Measurements from ENCODE around the gene SYNGR2. TPM values are rescaled to one million over a fixed set of nuclear protein-coding genes. Genes with fewer than 3 reads are reported as not detected.

The SYNGR2 gene
- total RNA-seq, 3 donors from 2014 or later: 37.8 to 69.5 (median 64.2) TPM

DNA sequence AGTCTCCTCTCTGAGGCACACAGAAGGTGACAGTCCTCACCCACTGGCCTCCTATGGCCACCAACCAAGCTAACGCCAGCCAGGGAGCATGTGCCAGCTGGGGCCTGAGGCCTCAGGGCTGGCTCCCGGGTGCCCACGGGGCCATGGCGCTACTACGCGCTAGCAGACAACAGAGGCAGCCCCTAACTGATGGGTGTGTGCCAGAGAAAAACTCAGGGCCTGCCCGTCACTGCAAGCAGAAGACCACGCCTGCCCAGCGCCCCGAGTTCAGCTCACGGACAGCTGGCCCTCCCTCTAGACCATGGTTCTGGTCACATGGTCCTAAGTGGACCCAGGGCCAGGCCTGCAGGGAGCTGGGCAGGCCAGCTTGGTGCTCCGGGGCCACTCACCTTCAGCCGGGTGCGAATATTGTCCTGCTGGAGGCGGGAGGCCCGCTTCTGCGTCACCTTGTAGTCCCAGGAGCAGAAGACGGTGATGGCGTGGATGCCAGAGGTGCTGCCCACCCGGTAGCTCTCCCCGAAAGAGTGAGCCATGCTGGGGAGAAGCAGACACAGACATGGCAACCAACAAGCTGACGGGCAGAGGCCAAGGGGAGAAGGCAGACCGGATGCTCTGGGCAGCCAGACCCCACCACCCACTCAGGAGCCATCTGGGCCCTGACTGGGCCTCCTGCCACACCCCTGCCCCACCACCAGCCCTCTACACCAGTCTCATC lies 46.0 kb upstream of the SYNGR2 start:
- no peak for TF ChIP-seq POLR2A (IDR thresholded peaks at IDR 0.05)
- no peak for TF ChIP-seq POLR2AphosphoS5 (IDR thresholded peaks at IDR 0.05)
- TF ChIP-seq, protein P1, sequence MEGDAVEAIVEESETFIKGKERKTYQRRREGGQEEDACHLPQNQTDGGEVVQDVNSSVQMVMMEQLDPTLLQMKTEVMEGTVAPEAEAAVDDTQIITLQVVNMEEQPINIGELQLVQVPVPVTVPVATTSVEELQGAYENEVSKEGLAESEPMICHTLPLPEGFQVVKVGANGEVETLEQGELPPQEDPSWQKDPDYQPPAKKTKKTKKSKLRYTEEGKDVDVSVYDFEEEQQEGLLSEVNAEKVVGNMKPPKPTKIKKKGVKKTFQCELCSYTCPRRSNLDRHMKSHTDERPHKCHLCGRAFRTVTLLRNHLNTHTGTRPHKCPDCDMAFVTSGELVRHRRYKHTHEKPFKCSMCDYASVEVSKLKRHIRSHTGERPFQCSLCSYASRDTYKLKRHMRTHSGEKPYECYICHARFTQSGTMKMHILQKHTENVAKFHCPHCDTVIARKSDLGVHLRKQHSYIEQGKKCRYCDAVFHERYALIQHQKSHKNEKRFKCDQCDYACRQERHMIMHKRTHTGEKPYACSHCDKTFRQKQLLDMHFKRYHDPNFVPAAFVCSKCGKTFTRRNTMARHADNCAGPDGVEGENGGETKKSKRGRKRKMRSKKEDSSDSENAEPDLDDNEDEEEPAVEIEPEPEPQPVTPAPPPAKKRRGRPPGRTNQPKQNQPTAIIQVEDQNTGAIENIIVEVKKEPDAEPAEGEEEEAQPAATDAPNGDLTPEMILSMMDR (IDR thresholded peaks at IDR 0.05): no peak
- Histone ChIP-seq H3K27me3 (no peaks in the 10 kb centered on the region), H3K36me3 (peaks cover 3% of the 10 kb centered on the region), H3K4me1 (no peaks in the 10 kb centered on the region), H3K27ac (no peak overlapping the region), H3K9me3 (no peaks in the 10 kb centered on the region), H3K4me3 (no peak overlapping the region)
- DNase-seq (ENCODE audit: low spot score in 2 of 2): no peak
- intact Hi-C loops (cut with DNase I; ENCODE audit: low total_unique reads): no loop called here

- TF ChIP-seq, protein P1 (IDR thresholded peaks at IDR 0.05): no peak
- TF ChIP-seq POLR2AphosphoS5 (IDR thresholded peaks at IDR 0.05): no peak
- no peak for TF ChIP-seq POLR2A (IDR thresholded peaks at IDR 0.05)
- H3K4me3 ChIP-seq: no peak overlapping the region
- no peaks in the 10 kb centered on the region for H3K4me1 ChIP-seq
- intact Hi-C loops (cut with DNase I; ENCODE audit: low total_unique reads): no loop called here
- H3K27me3 ChIP-seq: no peaks in the 10 kb centered on the region
- H3K9me3 ChIP-seq: no peaks in the 10 kb centered on the region
- H3K36me3 ChIP-seq: peaks cover 3% of the 10 kb centered on the region
- no peak overlapping the region for H3K27ac ChIP-seq
- DNase-seq (ENCODE audit: low spot score in 2 of 2): no peak
Observed at GRCh38 chr17:78122931-78123249, 45.5 kb upstream of the SYNGR2 start.

DNA sequence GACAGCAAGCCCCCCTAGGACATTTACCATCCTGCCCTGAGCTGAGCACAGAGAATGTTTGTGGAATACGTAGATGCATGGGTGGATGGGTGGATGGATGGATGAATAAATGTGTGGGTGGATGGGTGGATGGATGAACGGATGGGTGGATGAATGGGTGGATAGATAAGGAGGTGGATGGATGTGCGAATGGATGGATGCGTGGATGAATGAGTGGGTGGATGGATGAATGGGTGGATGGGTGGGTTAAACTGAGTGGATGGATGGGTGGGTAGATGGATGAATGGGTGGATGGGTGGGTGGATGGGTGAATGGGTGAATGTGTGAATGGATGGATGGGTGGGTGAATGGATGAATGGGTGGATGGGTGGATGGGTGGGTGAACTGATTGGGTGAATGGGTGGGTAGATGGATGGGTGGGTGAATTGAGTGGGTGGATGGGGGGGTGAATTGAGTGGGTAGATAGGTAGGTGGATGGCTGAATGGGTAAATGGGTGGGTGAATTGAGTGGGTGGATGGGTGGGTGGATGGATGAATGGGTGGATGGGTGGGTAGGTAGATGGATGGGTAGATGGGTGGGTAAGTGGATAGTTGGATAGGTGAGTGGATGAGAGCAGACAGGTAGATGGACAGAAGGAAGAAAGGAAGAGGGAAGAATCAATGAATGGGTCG lies 45.0 kb upstream of the SYNGR2 start:
- intact Hi-C loops (cut with DNase I; ENCODE audit: low total_unique reads): no loop called here
- no peak for DNase-seq (ENCODE audit: low spot score in 2 of 2)
- no peak overlapping the region for H3K27ac ChIP-seq
- no peaks in the 10 kb centered on the region for H3K4me1 ChIP-seq
- no peak overlapping the region for H3K4me3 ChIP-seq
- TF ChIP-seq, protein P1 (IDR thresholded peaks at IDR 0.05): no peak
- TF ChIP-seq POLR2AphosphoS5 (IDR thresholded peaks at IDR 0.05): no peak
- TF ChIP-seq POLR2A (IDR thresholded peaks at IDR 0.05): no peak
- no peaks in the 10 kb centered on the region for H3K9me3 ChIP-seq
- peaks cover 3% of the 10 kb centered on the region for H3K36me3 ChIP-seq
- no peaks in the 10 kb centered on the region for H3K27me3 ChIP-seq

DNA sequence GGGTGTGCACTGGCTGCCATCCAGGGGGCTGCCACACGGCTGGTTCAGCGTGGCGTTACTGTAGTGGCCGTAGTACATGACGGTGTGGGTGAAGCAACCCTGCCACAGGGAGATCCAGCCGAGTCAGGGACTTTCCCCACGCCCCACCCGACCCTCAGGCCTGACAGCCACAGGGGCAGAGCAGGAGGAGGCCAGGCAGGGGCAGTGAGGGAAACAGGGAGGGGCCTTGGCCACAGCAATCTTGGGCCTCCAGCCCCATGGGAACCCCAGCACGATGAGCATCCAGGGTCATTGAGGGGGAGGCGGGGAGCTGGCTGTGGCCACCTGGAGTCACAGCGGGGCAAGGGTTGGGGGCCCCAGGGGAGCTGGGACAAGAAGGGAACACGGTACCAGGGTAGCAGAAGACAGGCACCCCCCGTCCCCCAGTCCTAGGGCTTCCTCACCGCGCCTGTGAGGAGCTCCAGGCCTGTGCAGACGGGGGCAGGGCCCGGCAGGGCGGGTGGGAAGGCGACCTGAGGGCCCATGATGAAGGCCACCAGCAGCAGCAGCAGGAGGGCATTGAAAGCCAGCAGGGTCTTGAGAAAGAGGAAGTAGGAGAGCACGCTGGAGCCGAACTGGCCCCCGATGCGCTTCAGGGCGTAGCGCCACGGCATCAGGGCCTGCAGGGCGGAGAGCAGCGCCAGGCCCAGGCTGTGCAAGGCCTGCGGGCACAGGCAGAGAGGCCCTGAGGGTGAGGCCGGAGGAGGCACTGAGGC lies 44.1 kb upstream of the SYNGR2 start:
- TF ChIP-seq POLR2A (IDR thresholded peaks at IDR 0.05) (no peak), POLR2AphosphoS5 (IDR thresholded peaks at IDR 0.05) (no peak)
- TF ChIP-seq, protein P1 (IDR thresholded peaks at IDR 0.05): no peak
- no peaks in the 10 kb centered on the region for H3K27me3 ChIP-seq
- H3K4me3 ChIP-seq: no peak overlapping the region
- no peak for DNase-seq (ENCODE audit: low spot score in 2 of 2)
- peaks cover 3% of the 10 kb centered on the region for H3K36me3 ChIP-seq
- intact Hi-C loops (cut with DNase I; ENCODE audit: low total_unique reads): no loop called here
- no peaks in the 10 kb centered on the region for H3K9me3 ChIP-seq
- H3K4me1 ChIP-seq: no peaks in the 10 kb centered on the region
- H3K27ac ChIP-seq: peak overlapping the region in 1 of 2 donors; percentile 90

- no peaks in the 10 kb centered on the region for H3K9me3 ChIP-seq
- intact Hi-C loops (cut with DNase I; ENCODE audit: low total_unique reads): no loop called here
- DNase-seq (ENCODE audit: low spot score in 2 of 2): no peak
- peaks cover 3% of the 10 kb centered on the region for H3K36me3 ChIP-seq
- no peak overlapping the region for H3K4me3 ChIP-seq
- no peaks in the 10 kb centered on the region for H3K27me3 ChIP-seq
- H3K4me1 ChIP-seq: no peaks in the 10 kb centered on the region
- TF ChIP-seq POLR2A (IDR thresholded peaks at IDR 0.05): no peak
- no peak for TF ChIP-seq POLR2AphosphoS5 (IDR thresholded peaks at IDR 0.05)
- TF ChIP-seq, protein P1 (IDR thresholded peaks at IDR 0.05): no peak
- peak overlapping the region in 1 of 2 donors; percentile 90 for H3K27ac ChIP-seq
Observed at GRCh38 chr17:78124836-78125137, 43.6 kb upstream of the SYNGR2 start.

All from breast epithelium (tissue), 4 donors.